ENCODE data around the gene SPDEF.

DNA sequence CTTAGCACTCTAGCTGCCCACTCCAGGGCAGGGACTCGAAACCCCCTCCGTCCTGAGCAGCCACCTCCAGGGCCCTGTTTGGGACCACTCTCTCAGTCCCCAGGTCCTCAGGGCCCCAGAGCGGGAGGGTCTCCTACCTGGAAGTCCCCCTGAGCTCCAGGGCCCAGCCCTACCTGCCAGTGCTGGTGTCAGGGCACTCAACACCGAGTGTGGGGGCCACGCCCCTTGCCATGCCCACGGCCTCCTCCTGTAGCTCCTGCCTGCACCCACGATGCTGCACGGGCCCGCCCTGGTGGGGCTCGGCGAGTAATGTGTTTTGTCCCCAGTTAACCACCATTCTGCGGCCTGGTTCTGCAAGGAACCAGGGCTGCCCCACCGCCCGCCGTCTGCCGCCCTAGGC is 21.5 kb downstream of the SPDEF start:
- TF ChIP-seq ZNF274 (IDR thresholded peaks at IDR 0.05; ENCODE audit: low read length) (no peak), ZNF274 (tag by site-specific recombination; IDR thresholded peaks at IDR 0.05; ENCODE audit: borderline replicate concordance) (no peak), ZNF791 (tag by site-specific recombination; IDR thresholded peaks at IDR 0.05) (no peak), ZNF140 (tag by site-specific recombination; IDR thresholded peaks at IDR 0.05) (no peak), ZNF701 (tag by site-specific recombination; IDR thresholded peaks at IDR 0.05) (no peak)
- TF ChIP-seq, protein P1, sequence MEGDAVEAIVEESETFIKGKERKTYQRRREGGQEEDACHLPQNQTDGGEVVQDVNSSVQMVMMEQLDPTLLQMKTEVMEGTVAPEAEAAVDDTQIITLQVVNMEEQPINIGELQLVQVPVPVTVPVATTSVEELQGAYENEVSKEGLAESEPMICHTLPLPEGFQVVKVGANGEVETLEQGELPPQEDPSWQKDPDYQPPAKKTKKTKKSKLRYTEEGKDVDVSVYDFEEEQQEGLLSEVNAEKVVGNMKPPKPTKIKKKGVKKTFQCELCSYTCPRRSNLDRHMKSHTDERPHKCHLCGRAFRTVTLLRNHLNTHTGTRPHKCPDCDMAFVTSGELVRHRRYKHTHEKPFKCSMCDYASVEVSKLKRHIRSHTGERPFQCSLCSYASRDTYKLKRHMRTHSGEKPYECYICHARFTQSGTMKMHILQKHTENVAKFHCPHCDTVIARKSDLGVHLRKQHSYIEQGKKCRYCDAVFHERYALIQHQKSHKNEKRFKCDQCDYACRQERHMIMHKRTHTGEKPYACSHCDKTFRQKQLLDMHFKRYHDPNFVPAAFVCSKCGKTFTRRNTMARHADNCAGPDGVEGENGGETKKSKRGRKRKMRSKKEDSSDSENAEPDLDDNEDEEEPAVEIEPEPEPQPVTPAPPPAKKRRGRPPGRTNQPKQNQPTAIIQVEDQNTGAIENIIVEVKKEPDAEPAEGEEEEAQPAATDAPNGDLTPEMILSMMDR (tag by site-specific recombination; IDR thresholded peaks at IDR 0.05): no peak
- TF ChIP-seq, protein P2, sequence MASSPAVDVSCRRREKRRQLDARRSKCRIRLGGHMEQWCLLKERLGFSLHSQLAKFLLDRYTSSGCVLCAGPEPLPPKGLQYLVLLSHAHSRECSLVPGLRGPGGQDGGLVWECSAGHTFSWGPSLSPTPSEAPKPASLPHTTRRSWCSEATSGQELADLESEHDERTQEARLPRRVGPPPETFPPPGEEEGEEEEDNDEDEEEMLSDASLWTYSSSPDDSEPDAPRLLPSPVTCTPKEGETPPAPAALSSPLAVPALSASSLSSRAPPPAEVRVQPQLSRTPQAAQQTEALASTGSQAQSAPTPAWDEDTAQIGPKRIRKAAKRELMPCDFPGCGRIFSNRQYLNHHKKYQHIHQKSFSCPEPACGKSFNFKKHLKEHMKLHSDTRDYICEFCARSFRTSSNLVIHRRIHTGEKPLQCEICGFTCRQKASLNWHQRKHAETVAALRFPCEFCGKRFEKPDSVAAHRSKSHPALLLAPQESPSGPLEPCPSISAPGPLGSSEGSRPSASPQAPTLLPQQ (tag by site-specific recombination; IDR thresholded peaks at IDR 0.05): no peak
- TF ChIP-seq, protein P3, sequence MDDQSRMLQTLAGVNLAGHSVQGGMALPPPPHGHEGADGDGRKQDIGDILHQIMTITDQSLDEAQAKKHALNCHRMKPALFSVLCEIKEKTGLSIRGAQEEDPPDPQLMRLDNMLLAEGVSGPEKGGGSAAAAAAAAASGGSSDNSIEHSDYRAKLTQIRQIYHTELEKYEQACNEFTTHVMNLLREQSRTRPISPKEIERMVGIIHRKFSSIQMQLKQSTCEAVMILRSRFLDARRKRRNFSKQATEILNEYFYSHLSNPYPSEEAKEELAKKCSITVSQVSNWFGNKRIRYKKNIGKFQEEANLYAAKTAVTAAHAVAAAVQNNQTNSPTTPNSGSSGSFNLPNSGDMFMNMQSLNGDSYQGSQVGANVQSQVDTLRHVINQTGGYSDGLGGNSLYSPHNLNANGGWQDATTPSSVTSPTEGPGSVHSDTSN (CRISPR knock-in tag; IDR thresholded peaks at IDR 0.05): no peak
- TF ChIP-seq, protein P4, sequence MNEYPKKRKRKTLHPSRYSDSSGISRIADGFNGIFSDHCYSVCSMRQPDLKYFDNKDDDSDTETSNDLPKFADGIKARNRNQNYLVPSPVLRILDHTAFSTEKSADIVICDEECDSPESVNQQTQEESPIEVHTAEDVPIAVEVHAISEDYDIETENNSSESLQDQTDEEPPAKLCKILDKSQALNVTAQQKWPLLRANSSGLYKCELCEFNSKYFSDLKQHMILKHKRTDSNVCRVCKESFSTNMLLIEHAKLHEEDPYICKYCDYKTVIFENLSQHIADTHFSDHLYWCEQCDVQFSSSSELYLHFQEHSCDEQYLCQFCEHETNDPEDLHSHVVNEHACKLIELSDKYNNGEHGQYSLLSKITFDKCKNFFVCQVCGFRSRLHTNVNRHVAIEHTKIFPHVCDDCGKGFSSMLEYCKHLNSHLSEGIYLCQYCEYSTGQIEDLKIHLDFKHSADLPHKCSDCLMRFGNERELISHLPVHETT (tag by site-specific recombination; IDR thresholded peaks at IDR 0.05): no peak

All from HEK293 (cell line).